GM23248 (cell line): Measurements from ENCODE around the gene GARNL3.

ENCODE experiments used
- EZH2 ChIP-seq: fragments of 200-600 bp; sonication (generic); IDR thresholded peaks from 2 replicates; pipeline ENCODE4 v1.6.1; 2018; ENCODE audit warnings: antibody characterized with exemption, mild to moderate bottlenecking; ENCODE audit not compliant: insufficient read depth, poor library complexity, severe bottlenecking
- EZH2phosphoT487 ChIP-seq: fragments of 200-600 bp; sonication (generic); IDR thresholded peaks from 2 replicates; pipeline ENCODE4 v1.6.1; 2018; ENCODE audit warnings: antibody characterized with exemption, moderate library complexity, mild to moderate bottlenecking, low read depth; ENCODE audit not compliant: insufficient read depth

DNA sequence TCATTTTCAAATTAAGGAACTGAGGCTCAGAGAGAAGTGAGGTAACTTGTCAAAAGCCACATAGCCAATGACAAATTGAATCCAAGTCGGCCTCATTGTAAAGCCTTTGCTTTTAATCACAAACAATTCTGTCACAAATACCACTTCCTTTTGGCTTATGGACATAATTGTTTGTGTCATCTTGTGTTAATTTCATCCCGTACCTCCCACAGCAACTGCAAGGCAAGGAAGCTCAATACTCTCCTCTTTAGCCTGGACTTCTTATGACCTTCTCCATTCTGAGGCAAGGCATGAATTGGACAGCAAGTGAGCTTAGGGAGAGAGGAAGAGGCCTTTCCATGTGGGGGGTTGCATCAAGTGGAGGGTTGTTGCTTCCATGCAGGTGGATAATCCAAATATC is 70.2 kb downstream of the GARNL3 start:
- TF ChIP-seq EZH2phosphoT487 (no peak), EZH2 (no peak)
